WTC11 (cell line): ENCODE measurements around the gene CDKL2. TPM values are rescaled to one million over a fixed set of nuclear protein-coding genes. Genes with fewer than 3 reads are reported as not detected.

Source experiments
- ATAC-seq: fragments of 200-7000 bp; cut with Tn5 transposase; 2 replicates; pipeline ENCODE4 v1.10.0; 2021; ENCODE audit warnings: mild to moderate bottlenecking, moderate library complexity
- CTCF ChIA-PET: fragments of 300-600 bp; sonication (Branson Sonifier 250); formaldehyde crosslinking; loops from one replicate; lab custom pipeline; 2021; ENCODE audit warnings: antibody characterized with exemption; lab: Charles Lee
- POLR2A ChIA-PET: fragments of 350-600 bp; sonication (Branson Sonifier 250); formaldehyde crosslinking; loops from one replicate; lab custom pipeline; 2021; ENCODE audit warnings: antibody characterized with exemption; lab: Charles Lee
- DNase-seq: peaks from one replicate; pipeline ENCODE4 v3.0.0; 2021; ENCODE audit warnings: low spot score
- H3K27ac Mint-ChIP-seq: 2 replicates; pipeline ENCODE4 v1.8.0; 2021; ENCODE audit warnings: mixed read lengths
- H3K27me3 Mint-ChIP-seq: 2 replicates; pipeline ENCODE4 v1.8.0; 2021; ENCODE audit warnings: low read depth, mild to moderate bottlenecking, moderate library complexity, mixed read lengths
- H3K36me3 Mint-ChIP-seq: 2 replicates; pipeline ENCODE4 v1.8.0; 2021; ENCODE audit warnings: mixed read lengths
- H3K4me1 Mint-ChIP-seq: 2 replicates; pipeline ENCODE4 v1.8.0; 2022; ENCODE audit warnings: mixed read lengths
- H3K4me3 Mint-ChIP-seq: 2 replicates; pipeline ENCODE4 v1.8.0; 2021; ENCODE audit warnings: mild to moderate bottlenecking, moderate library complexity, mixed read lengths
- H3K9me3 Mint-ChIP-seq: 2 replicates; pipeline ENCODE4 v1.8.0; 2021; ENCODE audit warnings: mixed read lengths
- CREB1 ChIP-seq: sonication (generic); formaldehyde crosslinking; IDR thresholded peaks from 2 replicates; pipeline ENCODE4 v1.8.0; 2023; ENCODE audit warnings: mild to moderate bottlenecking, missing genetic modification reagents
- E2F1 ChIP-seq: sonication (generic); formaldehyde crosslinking; IDR thresholded peaks from 2 replicates; pipeline ENCODE4 v1.8.0; 2022; ENCODE audit warnings: mild to moderate bottlenecking, missing genetic modification reagents
- E2F4 ChIP-seq: sonication (generic); formaldehyde crosslinking; IDR thresholded peaks from 2 replicates; pipeline ENCODE4 v1.8.1; 2022; ENCODE audit warnings: low read depth, mild to moderate bottlenecking, moderate library complexity, missing genetic modification reagents, borderline replicate concordance
- ELF4 ChIP-seq: sonication (generic); formaldehyde crosslinking; IDR thresholded peaks from 2 replicates; pipeline ENCODE4 v1.8.1; 2022; ENCODE audit warnings: low read depth, mild to moderate bottlenecking, moderate library complexity, missing genetic modification reagents
- FOXK1 ChIP-seq: sonication (generic); formaldehyde crosslinking; IDR thresholded peaks from 2 replicates; pipeline ENCODE4 v1.8.0; 2022; ENCODE audit warnings: mild to moderate bottlenecking, moderate library complexity, missing genetic modification reagents
- GABPB1 ChIP-seq: sonication (generic); formaldehyde crosslinking; IDR thresholded peaks from 2 replicates; pipeline ENCODE4 v1.8.1; 2023; ENCODE audit warnings: mild to moderate bottlenecking, missing genetic modification reagents
- GRHL2 ChIP-seq: fragments of 250-450 bp; sonication (Bioruptor Pico); IDR thresholded peaks from 2 replicates; pipeline ENCODE4 v1.8.0; 2022; ENCODE audit warnings: mild to moderate bottlenecking, moderate library complexity; ENCODE audit not compliant: insufficient replicate concordance, severe bottlenecking
- JUN ChIP-seq: sonication (generic); formaldehyde crosslinking; IDR thresholded peaks from 2 replicates; pipeline ENCODE4 v1.8.0; 2023; ENCODE audit warnings: mild to moderate bottlenecking, missing genetic modification reagents
- KAT7 ChIP-seq: sonication (generic); formaldehyde crosslinking; IDR thresholded peaks from 2 replicates; pipeline ENCODE4 v1.8.1; 2023; ENCODE audit warnings: missing genetic modification reagents, mild to moderate bottlenecking, borderline replicate concordance
- MYBL2 ChIP-seq: sonication (generic); formaldehyde crosslinking; IDR thresholded peaks from 2 replicates; pipeline ENCODE4 v1.8.1; 2023; ENCODE audit warnings: mild to moderate bottlenecking, moderate library complexity, missing genetic modification reagents
- NFE2L1 ChIP-seq: sonication (generic); formaldehyde crosslinking; IDR thresholded peaks from 2 replicates; pipeline ENCODE4 v1.8.1; 2023; ENCODE audit warnings: missing genetic modification reagents
- RELA ChIP-seq: sonication (generic); formaldehyde crosslinking; IDR thresholded peaks from 2 replicates; pipeline ENCODE4 v1.8.1; 2022; ENCODE audit warnings: missing genetic modification reagents, mild to moderate bottlenecking, borderline replicate concordance
- TP53 ChIP-seq: sonication (generic); formaldehyde crosslinking; IDR thresholded peaks from 2 replicates; pipeline ENCODE4 v1.8.1; 2023; ENCODE audit warnings: mild to moderate bottlenecking, missing genetic modification reagents
- ZBTB21 ChIP-seq: sonication (generic); formaldehyde crosslinking; IDR thresholded peaks from 2 replicates; pipeline ENCODE4 v1.8.1; 2023; ENCODE audit warnings: mild to moderate bottlenecking, missing genetic modification reagents, borderline replicate concordance
- ZBTB43 ChIP-seq: sonication (generic); formaldehyde crosslinking; IDR thresholded peaks from 2 replicates; pipeline ENCODE4 v1.8.1; 2023; ENCODE audit warnings: mild to moderate bottlenecking, missing genetic modification reagents
- ZNF423 ChIP-seq: fragments of 250-450 bp; sonication (Bioruptor Pico); IDR thresholded peaks from 2 replicates; pipeline ENCODE4 v2.1.2; 2022; ENCODE audit warnings: mild to moderate bottlenecking, moderate library complexity
- total RNA-seq: library from RNA; stranded (reverse); gene quantifications from 3 replicates; pipeline ENCODE4 v1.2.3, GENCODE V29; 2021
- TF ChIP-seq, protein P1 (sequence below): fragments of 250-450 bp; sonication (Bioruptor Pico); conservative IDR thresholded peaks from 2 replicates; pipeline ENCODE4 v1.9.0; 2021; ENCODE audit warnings: mild to moderate bottlenecking
- TF ChIP-seq, protein P2 (sequence below): sonication (generic); formaldehyde crosslinking; IDR thresholded peaks from 2 replicates; pipeline ENCODE4 v1.8.1; 2022; ENCODE audit warnings: low read depth, missing genetic modification reagents, borderline replicate concordance
- TF ChIP-seq, protein P3 (sequence below): sonication (generic); formaldehyde crosslinking; IDR thresholded peaks from 2 replicates; pipeline ENCODE4 v1.8.0; 2022; ENCODE audit warnings: mild to moderate bottlenecking, missing genetic modification reagents

CDKL2 gene
- total RNA-seq, 1 experiment from 2014 or later = 1.7 TPM

- CTCF ChIA-PET = no interaction called here
- peak overlapping the region; percentile 92 for H3K27ac Mint-ChIP-seq
- TF ChIP-seq RELA (CRISPR knock-in tag) (no peak), ZNF423 (CRISPR knock-in tag) (no peak), MYBL2 (no peak), JUN (CRISPR knock-in tag) (no peak)
- TF ChIP-seq, all 79 proteins: peak for 0
- Mint-ChIP-seq H3K4me1 (peaks cover 48% of the 10 kb centered on the region), H3K4me3 (no peak overlapping the region), H3K9me3 (no peaks in the 10 kb centered on the region), H3K36me3 (peaks cover 5% of the 10 kb centered on the region; the same call in 1 of the 2 replicates), H3K27me3 (no peaks in the 10 kb centered on the region)
- ATAC-seq (no peak), DNase-seq (no peak)
- POLR2A ChIA-PET = interaction anchor here (1.3 kb wide), 1 partner anchor 49 kb away, joined by 7 read pairs; the partner anchor contains the start of gene USO1
Observed at GRCh38 chr4:75675004-75675531, 44.7 kb upstream of the CDKL2 start.

DNA sequence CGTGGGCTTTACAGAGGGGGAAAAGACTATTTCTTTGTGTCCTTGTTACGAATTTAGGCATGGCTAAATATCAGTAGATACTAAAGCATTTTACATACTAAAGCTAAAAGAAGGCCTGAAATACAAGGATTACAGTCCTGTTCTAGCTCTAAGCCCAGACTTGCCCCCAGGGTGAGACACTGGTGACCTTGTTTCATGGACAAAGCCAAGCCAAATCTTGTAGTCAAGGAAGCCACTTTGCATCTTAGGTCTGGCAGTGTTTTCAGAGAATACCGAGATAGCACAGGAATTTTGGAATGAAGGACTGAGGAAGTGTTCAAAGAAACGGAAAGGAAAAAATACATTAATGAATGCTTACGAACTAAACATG, 43.6 kb upstream of the CDKL2 start:
- no peak for ATAC-seq
- Mint-ChIP-seq H3K27ac (peak overlapping the region; percentile 100), H3K9me3 (no peaks in the 10 kb centered on the region), H3K4me1 (peaks cover 57% of the 10 kb centered on the region), H3K4me3 (peak overlapping the region; percentile 96), H3K27me3 (no peaks in the 10 kb centered on the region), H3K36me3 (no peaks in the 10 kb centered on the region)
- ChIA-PET POLR2A (interaction anchor here (0.5 to 3.4 kb wide), 5 partner anchors 42 to 266 kb away, joined by 3 to 28 read pairs (median 4); partner anchors contain the start of gene USO1), CTCF (interaction anchor here (1.0 to 1.4 kb wide), 3 partner anchors 31 to 50 kb away, joined by 4 to 7 read pairs (median 5); partner anchors contain the start of gene USO1)
- TF ChIP-seq CREB1 (CRISPR knock-in tag) (no peak), GABPB1 (CRISPR knock-in tag) (no peak), RELA (CRISPR knock-in tag) (no peak), KAT7 (CRISPR knock-in tag) (no peak), ZBTB43 (CRISPR knock-in tag) (no peak)
- DNase-seq = no peak

- H3K27ac Mint-ChIP-seq = peak within 1 kb of the TSS; percentile 100
- peaks cover 63% of the 10 kb centered on the region for H3K4me1 Mint-ChIP-seq
- ATAC-seq (peak; percentile 96), DNase-seq (peak; percentile 97)
- CTCF ChIA-PET = interaction anchor here (0.6 to 1.4 kb wide), 5 partner anchors 20 to 175 kb away, joined by 3 to 7 read pairs (median 4); partner anchors contain the start of gene USO1
- H3K36me3 Mint-ChIP-seq = no peaks in the 10 kb centered on the region
- H3K4me3 Mint-ChIP-seq = peak within 1 kb of the TSS; percentile 96
- H3K27me3 Mint-ChIP-seq = no peaks in the 10 kb centered on the region
- H3K9me3 Mint-ChIP-seq = no peaks in the 10 kb centered on the region
- POLR2A ChIA-PET = interaction anchor here (0.5 to 3.4 kb wide), 5 partner anchors 42 to 266 kb away, joined by 3 to 28 read pairs (median 4); partner anchors contain the start of gene USO1
- TF ChIP-seq ZBTB21 (CRISPR knock-in tag) (peak; percentile 95), GRHL2 (CRISPR knock-in tag) (no peak), ZBTB43 (CRISPR knock-in tag) (peak; percentile 93), NFE2L1 (CRISPR knock-in tag) (no peak; the same call in none of the 2 replicates), E2F1 (CRISPR knock-in tag) (0 out of 2 replicates have a peak, but pooled peaks have one; percentile 46), FOXK1 (CRISPR knock-in tag) (peak; percentile 79), ELF4 (CRISPR knock-in tag) (no peak), ZNF423 (CRISPR knock-in tag) (no peak), E2F4 (peak; percentile 45; the same call in 1 of the 2 replicates), TP53 (CRISPR knock-in tag) (no peak; the same call in 1 of the 2 replicates)
- TF ChIP-seq, protein P1, sequence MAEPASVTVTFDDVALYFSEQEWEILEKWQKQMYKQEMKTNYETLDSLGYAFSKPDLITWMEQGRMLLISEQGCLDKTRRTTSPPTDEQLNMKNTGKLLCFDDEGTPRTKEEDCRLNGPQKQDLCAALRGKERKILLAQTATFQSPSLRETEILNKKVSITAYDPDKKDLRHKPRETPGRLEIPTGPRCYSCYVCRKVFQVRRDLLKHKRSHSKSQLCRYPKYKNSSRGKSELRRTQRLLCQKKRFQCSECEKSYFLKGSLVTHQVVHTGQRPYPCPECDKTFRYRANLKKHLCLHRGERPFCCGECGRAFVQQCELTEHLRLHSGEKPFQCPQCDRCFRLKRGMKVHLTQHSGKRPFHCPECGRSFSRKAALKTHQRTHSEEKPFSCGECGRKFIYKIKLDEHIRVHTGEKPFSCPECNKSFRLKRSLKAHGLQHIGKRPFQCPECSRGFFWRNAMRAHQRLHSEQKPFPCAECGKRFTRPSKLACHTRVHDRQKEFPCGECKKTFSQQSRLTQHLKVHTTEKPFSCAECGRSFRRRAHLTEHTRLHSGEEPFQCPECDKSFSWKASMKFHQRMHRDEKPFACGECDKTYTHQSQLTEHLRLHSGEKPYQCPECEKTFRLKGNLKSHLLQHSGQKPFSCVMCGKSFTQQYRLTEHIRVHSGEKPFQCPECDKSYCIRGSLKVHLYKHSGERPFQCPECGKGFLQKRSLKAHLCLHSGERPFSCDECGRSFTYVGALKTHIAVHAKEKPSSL = no peak
- TF ChIP-seq, protein P2, sequence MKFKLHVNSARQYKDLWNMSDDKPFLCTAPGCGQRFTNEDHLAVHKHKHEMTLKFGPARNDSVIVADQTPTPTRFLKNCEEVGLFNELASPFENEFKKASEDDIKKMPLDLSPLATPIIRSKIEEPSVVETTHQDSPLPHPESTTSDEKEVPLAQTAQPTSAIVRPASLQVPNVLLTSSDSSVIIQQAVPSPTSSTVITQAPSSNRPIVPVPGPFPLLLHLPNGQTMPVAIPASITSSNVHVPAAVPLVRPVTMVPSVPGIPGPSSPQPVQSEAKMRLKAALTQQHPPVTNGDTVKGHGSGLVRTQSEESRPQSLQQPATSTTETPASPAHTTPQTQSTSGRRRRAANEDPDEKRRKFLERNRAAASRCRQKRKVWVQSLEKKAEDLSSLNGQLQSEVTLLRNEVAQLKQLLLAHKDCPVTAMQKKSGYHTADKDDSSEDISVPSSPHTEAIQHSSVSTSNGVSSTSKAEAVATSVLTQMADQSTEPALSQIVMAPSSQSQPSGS (CRISPR knock-in tag) = no peak
- TF ChIP-seq, protein P3, sequence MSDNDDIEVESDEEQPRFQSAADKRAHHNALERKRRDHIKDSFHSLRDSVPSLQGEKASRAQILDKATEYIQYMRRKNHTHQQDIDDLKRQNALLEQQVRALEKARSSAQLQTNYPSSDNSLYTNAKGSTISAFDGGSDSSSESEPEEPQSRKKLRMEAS (CRISPR knock-in tag) = peak; percentile 92
Observed at GRCh38 chr4:75673027-75673958, 43.0 kb upstream of the CDKL2 start, which contains the start of gene G3BP2. G3BP2 (minus strand) TSS chr4:75673411; CDS start chr4:75662025, 11,386 bp downstream.
